Activated B cell treated with CpG ODN at 0.5 μM for 24 hours (primary cell): ENCODE results near the gene EPHA5. TPM values are rescaled to one million over a fixed set of nuclear protein-coding genes. Genes with fewer than 3 reads are reported as not detected.

ENCODE experiments used
- ATAC-seq: fragments of 200-7000 bp; cut with Tn5 transposase; one replicate; pipeline ENCODE4 v1.10.0; 2021; ENCODE audit warnings: low read depth, mild to moderate bottlenecking, moderate library complexity
- CTCF ChIA-PET: fragments of 350-600 bp; sonication (Branson Sonifier 250); formaldehyde crosslinking; loops from one replicate; lab custom pipeline; 2021; ENCODE audit warnings: antibody characterized with exemption; lab: Charles Lee
- POLR2A ChIA-PET: fragments of 350-600 bp; sonication (Branson Sonifier 250); formaldehyde crosslinking; loops from one replicate; lab custom pipeline; 2021; ENCODE audit warnings: antibody characterized with exemption; lab: Charles Lee
- DNase-seq: peaks from one replicate; pipeline ENCODE4 v3.0.0; 2022
- H3K27ac Mint-ChIP-seq: one replicate; pipeline ENCODE4 v1.8.0; 2020; ENCODE audit warnings: mixed read lengths
- H3K27me3 Mint-ChIP-seq: one replicate; pipeline ENCODE4 v1.8.0; 2021; ENCODE audit warnings: mixed read lengths
- H3K36me3 Mint-ChIP-seq: one replicate; pipeline ENCODE4 v1.8.0; 2021; ENCODE audit warnings: low read depth, mixed read lengths
- H3K4me1 Mint-ChIP-seq: one replicate; pipeline ENCODE4 v1.8.0; 2021; ENCODE audit warnings: mixed read lengths
- H3K4me3 Mint-ChIP-seq: one replicate; pipeline ENCODE4 v1.8.0; 2020; ENCODE audit warnings: mild to moderate bottlenecking, mixed read lengths
- H3K9me3 Mint-ChIP-seq: one replicate; pipeline ENCODE4 v1.8.0; 2020; ENCODE audit warnings: mixed read lengths
- intact Hi-C: fragments of 100-400 bp; cut with micrococcal nuclease; formaldehyde crosslinking; loops from one replicate; pipeline ENCODE4 v1.15.1; 2024
- total RNA-seq: library from RNA; stranded (reverse); gene quantifications from 2 replicates; pipeline ENCODE4 v1.2.3, GENCODE V29; 2022
- TF ChIP-seq, protein P1 (sequence below): fragments of 200-600 bp; IDR thresholded peaks from one replicate; pipeline ENCODE4 v1.8.0; 2022; ENCODE audit warnings: antibody characterized with exemption, mild to moderate bottlenecking

EPHA5 gene
- total RNA-seq, 1 donor from 2014 or later, result not detected

DNA sequence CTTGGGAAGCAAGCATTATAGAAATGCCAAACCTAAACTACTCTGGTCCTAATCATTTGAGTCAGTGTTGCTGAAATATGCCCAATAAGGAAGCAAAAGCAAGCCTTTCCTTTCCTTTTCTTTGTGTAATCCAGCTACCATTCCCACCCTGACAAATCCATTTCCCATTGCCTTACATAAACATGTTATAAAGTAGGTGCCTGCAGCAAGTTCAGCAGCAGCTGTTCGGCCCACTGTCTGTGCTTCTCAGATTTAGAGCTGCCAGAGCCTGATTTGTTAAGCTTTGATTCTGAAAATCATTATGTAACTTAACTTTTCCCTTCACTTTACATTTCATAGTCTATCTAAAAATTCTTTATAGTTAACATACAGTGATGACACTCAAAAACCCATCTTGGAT, 148.6 kb downstream of the EPHA5 start:
- intact Hi-C loops, result no loop called here
- H3K36me3 Mint-ChIP-seq, result no peaks in the 10 kb centered on the region
- H3K4me1 Mint-ChIP-seq, result no peaks in the 10 kb centered on the region
- POLR2A ChIA-PET, result no interaction called here
- DNase-seq (no peak), ATAC-seq (no peak)
- CTCF ChIA-PET, result no interaction called here
- H3K9me3 Mint-ChIP-seq, result no peaks in the 10 kb centered on the region
- no peaks in the 10 kb centered on the region for H3K27me3 Mint-ChIP-seq
- H3K27ac Mint-ChIP-seq, result no peak overlapping the region
- TF ChIP-seq, protein P1, sequence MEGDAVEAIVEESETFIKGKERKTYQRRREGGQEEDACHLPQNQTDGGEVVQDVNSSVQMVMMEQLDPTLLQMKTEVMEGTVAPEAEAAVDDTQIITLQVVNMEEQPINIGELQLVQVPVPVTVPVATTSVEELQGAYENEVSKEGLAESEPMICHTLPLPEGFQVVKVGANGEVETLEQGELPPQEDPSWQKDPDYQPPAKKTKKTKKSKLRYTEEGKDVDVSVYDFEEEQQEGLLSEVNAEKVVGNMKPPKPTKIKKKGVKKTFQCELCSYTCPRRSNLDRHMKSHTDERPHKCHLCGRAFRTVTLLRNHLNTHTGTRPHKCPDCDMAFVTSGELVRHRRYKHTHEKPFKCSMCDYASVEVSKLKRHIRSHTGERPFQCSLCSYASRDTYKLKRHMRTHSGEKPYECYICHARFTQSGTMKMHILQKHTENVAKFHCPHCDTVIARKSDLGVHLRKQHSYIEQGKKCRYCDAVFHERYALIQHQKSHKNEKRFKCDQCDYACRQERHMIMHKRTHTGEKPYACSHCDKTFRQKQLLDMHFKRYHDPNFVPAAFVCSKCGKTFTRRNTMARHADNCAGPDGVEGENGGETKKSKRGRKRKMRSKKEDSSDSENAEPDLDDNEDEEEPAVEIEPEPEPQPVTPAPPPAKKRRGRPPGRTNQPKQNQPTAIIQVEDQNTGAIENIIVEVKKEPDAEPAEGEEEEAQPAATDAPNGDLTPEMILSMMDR, result no peak
- H3K4me3 Mint-ChIP-seq, result no peak overlapping the region

- ATAC-seq (no peak), DNase-seq (no peak)
- H3K4me3 Mint-ChIP-seq, result no peak overlapping the region
- no peaks in the 10 kb centered on the region for H3K36me3 Mint-ChIP-seq
- H3K4me1 Mint-ChIP-seq, result no peaks in the 10 kb centered on the region
- no peak overlapping the region for H3K27ac Mint-ChIP-seq
- no peaks in the 10 kb centered on the region for H3K27me3 Mint-ChIP-seq
- H3K9me3 Mint-ChIP-seq, result peaks cover 3% of the 10 kb centered on the region
- intact Hi-C loops, result no loop called here
- ChIA-PET POLR2A (no interaction called here), CTCF (no interaction called here)
- TF ChIP-seq, protein P1, result no peak
These were observed 154.6 kb downstream of the EPHA5 start for GRCh38 chr4:65515646-65516045.

DNA sequence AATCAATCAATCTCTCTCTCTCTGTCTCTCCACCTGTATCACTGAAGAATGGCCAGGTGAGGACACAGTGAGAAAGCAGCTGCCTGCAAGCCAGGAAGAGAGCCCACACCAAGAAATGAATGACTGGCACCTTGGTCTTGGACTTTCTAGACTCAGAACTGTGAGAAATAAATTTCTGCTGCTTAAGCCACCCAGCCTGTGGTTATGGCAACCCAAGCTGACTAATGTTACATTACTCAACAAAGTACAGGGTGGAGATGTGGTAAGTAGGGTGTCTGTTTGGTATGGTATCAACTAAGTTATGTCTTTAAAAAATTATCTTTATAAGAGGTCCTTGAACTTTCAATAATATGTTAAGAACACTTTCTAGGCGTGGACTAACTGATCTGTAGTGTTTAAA, 159.3 kb downstream of the EPHA5 start:
- ATAC-seq (no peak), DNase-seq (no peak)
- no peaks in the 10 kb centered on the region for H3K27me3 Mint-ChIP-seq
- TF ChIP-seq, protein P1, result no peak
- ChIA-PET POLR2A (no interaction called here), CTCF (no interaction called here)
- no peak overlapping the region for H3K4me3 Mint-ChIP-seq
- no peaks in the 10 kb centered on the region for H3K36me3 Mint-ChIP-seq
- no peaks in the 10 kb centered on the region for H3K4me1 Mint-ChIP-seq
- no peak overlapping the region for H3K27ac Mint-ChIP-seq
- peaks cover 6% of the 10 kb centered on the region for H3K9me3 Mint-ChIP-seq
- intact Hi-C loops, result no loop called here

DNA sequence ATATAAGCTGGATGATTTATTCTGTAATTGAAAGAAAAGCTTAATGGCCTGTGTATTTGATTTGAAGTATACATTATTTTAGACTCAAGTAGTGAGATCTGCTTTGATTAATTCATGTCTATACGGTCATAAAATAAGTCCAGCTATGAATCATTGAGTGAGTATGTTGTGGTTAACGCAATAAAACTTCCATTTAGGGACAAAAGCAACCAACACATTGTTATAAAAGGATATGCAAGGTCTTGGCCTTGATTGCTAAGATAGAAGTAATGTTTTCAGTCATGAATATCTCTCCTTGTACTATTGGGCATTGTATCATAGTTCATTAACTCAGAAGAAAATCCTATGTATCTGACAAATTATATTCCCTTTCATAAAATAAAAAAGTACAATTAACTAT, 162.1 kb downstream of the EPHA5 start:
- ChIA-PET CTCF (no interaction called here), POLR2A (no interaction called here)
- TF ChIP-seq, protein P1, result no peak
- Mint-ChIP-seq H3K4me1 (no peaks in the 10 kb centered on the region), H3K27me3 (no peaks in the 10 kb centered on the region), H3K4me3 (no peak overlapping the region), H3K9me3 (peaks cover 3% of the 10 kb centered on the region), H3K36me3 (no peaks in the 10 kb centered on the region), H3K27ac (no peak overlapping the region)
- no peak for DNase-seq
- ATAC-seq, result no peak
- intact Hi-C loops, result no loop called here

- H3K27ac Mint-ChIP-seq, result no peak overlapping the region
- POLR2A ChIA-PET, result no interaction called here
- no peaks in the 10 kb centered on the region for H3K27me3 Mint-ChIP-seq
- intact Hi-C loops, result no loop called here
- TF ChIP-seq, protein P1, result no peak
- no peak overlapping the region for H3K4me3 Mint-ChIP-seq
- H3K4me1 Mint-ChIP-seq, result no peaks in the 10 kb centered on the region
- ATAC-seq (no peak), DNase-seq (no peak)
- H3K36me3 Mint-ChIP-seq, result no peaks in the 10 kb centered on the region
- CTCF ChIA-PET, result no interaction called here
- H3K9me3 Mint-ChIP-seq, result peaks cover 8% of the 10 kb centered on the region
These were observed 168.1 kb downstream of the EPHA5 start for GRCh38 chr4:65502131-65502701.
